HG03558 (cell line): ENCODE measurements around the gene RNASE12.
"Not testable (repeated sequence)": the region's sequence is repeated elsewhere in the genome, so short reads cannot be mapped to it uniquely, and the experiment has no call there.

Experiments used
- ATAC-seq: cut with Tn5 transposase; IDR thresholded peaks from one replicate; pipeline ENCODE4 v1.9.1; 2021; ENCODE audit warnings: moderate number of reproducible peaks; ENCODE audit not compliant: unreplicated experiment; ENCODE audit errors: extremely low read depth

The RNASE12 gene

GRCh38 chr14:20591235-20591634 lies at the start of gene RNASE12:
RNASE12 (minus strand) TSS chr14:20591376; CDS start chr14:20590723, 653 bp downstream.
- ATAC-seq, result no peak

GRCh38 chr14:20632831-20633691 lies 41.9 kb upstream of the RNASE12 start:
- ATAC-seq, result peak; percentile 47

GRCh38 chr14:20632448-20632830 lies 41.3 kb upstream of the RNASE12 start:
- ATAC-seq, result no peak

GRCh38 chr14:20631880-20632389 lies 40.8 kb upstream of the RNASE12 start:
- no peak for ATAC-seq

- ATAC-seq, result no peak
These were observed 40.1 kb upstream of the RNASE12 start for GRCh38 chr14:20631023-20631879.

- no peak for ATAC-seq
These were observed 39.3 kb upstream of the RNASE12 start for GRCh38 chr14:20630340-20631022.

- no peak for ATAC-seq
These were observed 37.1 kb upstream of the RNASE12 start for GRCh38 chr14:20628063-20628854.

GRCh38 chr14:20627346-20628027 lies 36.3 kb upstream of the RNASE12 start:
- no peak for ATAC-seq

- ATAC-seq, result no peak
These were observed 35.1 kb upstream of the RNASE12 start for GRCh38 chr14:20626274-20626673.

- ATAC-seq, result no peak
These were observed 33.4 kb upstream of the RNASE12 start for GRCh38 chr14:20624495-20625070.

- ATAC-seq, result no peak
These were observed 32.6 kb upstream of the RNASE12 start for GRCh38 chr14:20623798-20624197.

GRCh38 chr14:20622816-20623291 lies 31.7 kb upstream of the RNASE12 start:
- ATAC-seq, result no peak

GRCh38 chr14:20620798-20621478 lies 29.8 kb upstream of the RNASE12 start:
- ATAC-seq, result no peak

GRCh38 chr14:20619688-20620087 lies 28.5 kb upstream of the RNASE12 start:
- not testable (repeated sequence) for ATAC-seq

GRCh38 chr14:20618271-20618749 lies 27.1 kb upstream of the RNASE12 start:
- no peak for ATAC-seq

GRCh38 chr14:20617138-20618003 lies 26.2 kb upstream of the RNASE12 start:
- no peak for ATAC-seq

GRCh38 chr14:20615996-20616395 lies 24.8 kb upstream of the RNASE12 start:
- no peak for ATAC-seq
